ENCODE results near the gene TMEM250. TPM values are rescaled to one million over a fixed set of nuclear protein-coding genes. Genes with fewer than 3 reads are reported as not detected.
"Not testable (repeated sequence)": the region's sequence is repeated elsewhere in the genome, so short reads cannot be mapped to it uniquely, and the experiment has no call there.

The TMEM250 gene
- total RNA-seq, 2 donors from 2014 or later = 38.9 to 40.1 TPM

- no peaks in the 10 kb centered on the region for H3K27me3 ChIP-seq (replicated peaks; ENCODE audit: insufficient read depth)
- H3K4me3 ChIP-seq = no peak overlapping the region
- ATAC-seq (ENCODE audit: insufficient number of reproducible peaks, low FRiP score, low read depth) (no peak), DNase-seq (ENCODE audit: low spot score) (no peak)
- H3K36me3 ChIP-seq = no peaks in the 10 kb centered on the region
- no peaks in the 10 kb centered on the region for H3K9me3 ChIP-seq
- no peak overlapping the region for H3K27ac ChIP-seq
- no peak for TF ChIP-seq CTCF (IDR thresholded peaks at IDR 0.05)
- H3K4me1 ChIP-seq (ENCODE audit: control insufficient read depth in 1 of 2, low read depth in 2 of 2) = no peaks in the 10 kb centered on the region
These were observed 34.3 kb upstream of the TMEM250 start for GRCh38 chr9:136152931-136153330.

- TF ChIP-seq CTCF (IDR thresholded peaks at IDR 0.05) = no peak
- DNase-seq (ENCODE audit: low spot score) (no peak), ATAC-seq (ENCODE audit: insufficient number of reproducible peaks, low FRiP score, low read depth) (no peak)
- Histone ChIP-seq H3K9me3 (no peaks in the 10 kb centered on the region), H3K4me3 (no peak overlapping the region), H3K36me3 (no peaks in the 10 kb centered on the region), H3K27ac (no peak overlapping the region), H3K4me1 (ENCODE audit: control insufficient read depth in 1 of 2, low read depth in 2 of 2) (no peaks in the 10 kb centered on the region), H3K27me3 (replicated peaks; ENCODE audit: insufficient read depth) (no peaks in the 10 kb centered on the region)
These were observed 33.8 kb upstream of the TMEM250 start for GRCh38 chr9:136152543-136152866.

- Histone ChIP-seq H3K4me3 (no peak overlapping the region), H3K4me1 (ENCODE audit: control insufficient read depth in 1 of 2, low read depth in 2 of 2) (no peaks in the 10 kb centered on the region), H3K27me3 (replicated peaks; ENCODE audit: insufficient read depth) (no peaks in the 10 kb centered on the region), H3K36me3 (no peaks in the 10 kb centered on the region), H3K9me3 (no peaks in the 10 kb centered on the region), H3K27ac (no peak overlapping the region)
- no peak for TF ChIP-seq CTCF (IDR thresholded peaks at IDR 0.05)
- no peak for ATAC-seq (ENCODE audit: insufficient number of reproducible peaks, low FRiP score, low read depth)
- no peak for DNase-seq (ENCODE audit: low spot score)
These were observed 33.3 kb upstream of the TMEM250 start for GRCh38 chr9:136151848-136152542.

- no peaks in the 10 kb centered on the region for H3K27me3 ChIP-seq (replicated peaks; ENCODE audit: insufficient read depth)
- H3K4me1 ChIP-seq (ENCODE audit: control insufficient read depth in 1 of 2, low read depth in 2 of 2) = no peaks in the 10 kb centered on the region
- no peak for ATAC-seq (ENCODE audit: insufficient number of reproducible peaks, low FRiP score, low read depth)
- no peak for TF ChIP-seq CTCF (IDR thresholded peaks at IDR 0.05)
- no peak overlapping the region for H3K4me3 ChIP-seq
- DNase-seq (ENCODE audit: low spot score) = no peak
- H3K36me3 ChIP-seq = no peaks in the 10 kb centered on the region
- no peak overlapping the region for H3K27ac ChIP-seq
- H3K9me3 ChIP-seq = no peaks in the 10 kb centered on the region
These were observed 32.6 kb upstream of the TMEM250 start for GRCh38 chr9:136151214-136151804.

- not testable (repeated sequence) for H3K4me3 ChIP-seq; H3K27me3 ChIP-seq (replicated peaks; ENCODE audit: insufficient read depth); ATAC-seq (ENCODE audit: insufficient number of reproducible peaks, low FRiP score, low read depth); H3K36me3 ChIP-seq; DNase-seq (ENCODE audit: low spot score); H3K9me3 ChIP-seq; H3K27ac ChIP-seq; H3K4me1 ChIP-seq (ENCODE audit: control insufficient read depth in 1 of 2, low read depth in 2 of 2)
These were observed 32.1 kb upstream of the TMEM250 start for GRCh38 chr9:136150664-136151213.

Measured in thoracic aorta (tissue), 2 donors.